Hematopoietic multipotent progenitor cell (in vitro differentiated cells): ENCODE results near the gene DBX1. TPM values are rescaled to one million over a fixed set of nuclear protein-coding genes. Genes with fewer than 3 reads are reported as not detected.
"Not testable (repeated sequence)": the region's sequence is repeated elsewhere in the genome, so short reads cannot be mapped to it uniquely, and the experiment has no call there.

Experiments used
- DNase-seq, 3 donors: peaks; one replicate each; pipeline ENCODE4 v3.0.0-alpha.2; 2011 to 2015; ENCODE audit warnings: low read depth in 2 of 3, low spot score in 2 of 3
- total RNA-seq: library from RNA; depleted of rRNA; stranded (reverse); fragments of >200 nt; gene quantifications from one replicate; pipeline ENCODE4 v1.2.3, GENCODE V29; 2012

DBX1 gene
- total RNA-seq, 1 donor, result not detected

DNA sequence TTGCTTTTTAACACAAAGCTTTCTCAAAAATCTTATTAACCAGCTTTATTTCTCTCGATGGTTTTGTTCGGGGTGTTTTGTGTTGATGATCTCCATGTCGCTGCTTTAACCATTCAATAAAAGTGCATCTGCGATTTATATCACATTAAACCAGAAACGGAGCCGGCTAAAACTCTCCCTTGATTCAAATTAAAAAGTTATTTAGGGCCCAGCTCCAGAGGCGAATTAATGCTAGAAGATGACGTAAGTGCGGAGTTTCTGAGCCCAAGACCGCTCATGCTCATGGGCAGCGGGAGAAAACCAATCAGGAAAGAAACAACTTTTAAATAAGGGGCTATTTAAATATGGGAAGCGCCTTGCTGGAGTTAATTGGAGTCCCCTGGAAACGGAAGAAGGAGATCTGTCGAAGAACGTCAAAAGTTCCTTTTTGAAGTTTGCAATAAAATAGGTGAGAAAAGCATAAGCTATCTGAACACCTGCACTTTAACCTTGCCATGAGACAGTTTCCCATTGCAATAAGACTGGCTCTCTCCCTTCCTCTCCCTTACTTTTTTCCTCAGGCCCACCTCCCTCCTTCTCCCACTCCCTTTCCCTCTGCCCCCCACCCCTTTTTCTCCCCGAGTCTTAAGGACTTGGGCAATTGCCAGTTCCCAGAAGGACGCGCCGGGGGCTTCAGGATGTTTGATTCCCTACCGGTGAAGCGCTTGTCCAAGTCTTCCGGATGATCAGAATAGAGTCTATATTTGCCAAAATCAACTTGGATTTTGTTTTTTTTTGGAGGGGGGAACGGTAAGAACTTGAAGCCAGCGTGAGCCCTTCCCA lies 1.9 kb upstream of the DBX1 start:
- DNase-seq, result peak in 1 of 3 donors; percentile 18

DNA sequence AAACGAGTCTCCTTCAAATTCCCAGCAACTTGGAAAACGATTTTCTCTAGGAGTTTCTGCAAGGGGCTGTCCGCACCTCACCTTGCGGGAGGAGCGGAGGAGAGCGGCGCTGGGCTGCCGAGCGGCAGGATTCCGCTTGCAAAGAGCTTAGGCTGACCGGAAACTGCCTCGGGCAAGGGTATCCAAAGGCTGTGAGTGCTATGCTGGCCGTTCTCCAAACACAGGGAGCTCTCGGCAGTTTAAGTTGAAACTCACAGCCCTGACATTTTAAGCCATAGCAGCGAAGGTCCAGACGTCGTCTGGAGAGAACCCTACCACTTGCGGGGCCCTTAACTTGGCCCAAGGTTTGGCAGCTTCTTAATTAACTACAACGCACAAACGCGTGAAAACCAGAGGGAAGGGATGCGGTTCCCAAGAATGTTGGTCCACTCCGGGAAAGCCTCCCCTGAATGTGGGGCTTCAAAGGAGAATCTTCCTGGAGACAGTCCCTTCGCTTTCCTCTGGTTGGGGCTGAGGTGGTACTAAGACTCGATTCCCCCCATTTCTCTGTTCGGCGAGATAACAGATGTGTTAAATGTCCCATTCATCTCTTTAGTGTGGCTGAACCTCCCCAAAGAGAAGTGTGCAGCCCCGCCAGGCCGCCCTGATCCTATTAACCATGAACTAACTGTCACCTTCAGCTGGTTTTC lies 1.1 kb upstream of the DBX1 start:
- DNase-seq, result no peak

- DNase-seq, result peak in 1 of 3 donors; percentile 7
These were observed 551 bp downstream of the DBX1 start for GRCh38 chr11:20159466-20160381.

GRCh38 chr11:20158597-20159257 lies 1.5 kb downstream of the DBX1 start:
- DNase-seq, result peak in 2 of 3 donors; percentile 63 to 79

DNA sequence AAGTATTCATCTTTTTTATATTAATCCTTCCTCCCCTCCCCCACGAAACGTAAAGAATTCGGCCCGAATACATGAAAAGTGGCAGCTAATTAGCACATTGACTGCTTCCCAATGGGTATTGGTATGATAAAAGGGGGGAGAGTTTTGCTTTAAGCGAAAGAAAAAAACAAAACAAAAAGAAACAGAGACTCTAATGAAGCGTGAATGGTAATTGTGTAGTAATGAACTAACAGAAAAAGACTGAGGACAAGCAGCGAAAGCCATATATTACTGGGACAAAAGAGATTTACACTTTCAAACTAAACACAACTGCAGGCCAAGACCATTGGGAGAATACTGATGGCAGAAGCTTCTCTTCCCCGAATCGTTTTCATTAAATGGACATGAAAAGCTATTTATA lies 2.5 kb downstream of the DBX1 start:
- DNase-seq, result no peak

- DNase-seq, result peak in 2 of 3 donors; percentile 55 to 74
These were observed 3.2 kb downstream of the DBX1 start for GRCh38 chr11:20156876-20157613.

- no peak for DNase-seq
These were observed 3.9 kb downstream of the DBX1 start for GRCh38 chr11:20156280-20156875.

GRCh38 chr11:20155683-20156279 lies 4.5 kb downstream of the DBX1 start:
- no peak for DNase-seq

DNA sequence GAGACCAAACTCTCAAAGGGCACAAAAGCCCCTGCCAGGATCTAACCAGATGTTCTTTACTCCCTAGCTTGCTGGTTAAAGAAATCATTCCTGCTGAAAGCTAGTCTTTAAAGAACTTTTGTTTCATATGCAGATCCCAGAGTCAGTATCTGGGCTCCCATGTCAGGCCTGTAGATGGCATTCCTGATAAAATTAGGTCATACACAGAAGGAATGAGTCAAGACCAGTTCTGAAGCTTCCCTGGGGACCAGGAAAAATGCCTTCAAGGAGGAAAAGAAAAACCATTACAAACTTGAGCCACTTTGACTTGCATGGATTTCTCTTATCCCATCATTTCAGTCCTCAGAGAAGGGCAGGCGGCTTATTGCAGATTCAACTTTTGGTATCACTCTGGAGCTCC lies 5.9 kb downstream of the DBX1 start:
- no peak for DNase-seq

- no peak for DNase-seq
These were observed 21.6 kb downstream of the DBX1 start for GRCh38 chr11:20138707-20139106.

DNA sequence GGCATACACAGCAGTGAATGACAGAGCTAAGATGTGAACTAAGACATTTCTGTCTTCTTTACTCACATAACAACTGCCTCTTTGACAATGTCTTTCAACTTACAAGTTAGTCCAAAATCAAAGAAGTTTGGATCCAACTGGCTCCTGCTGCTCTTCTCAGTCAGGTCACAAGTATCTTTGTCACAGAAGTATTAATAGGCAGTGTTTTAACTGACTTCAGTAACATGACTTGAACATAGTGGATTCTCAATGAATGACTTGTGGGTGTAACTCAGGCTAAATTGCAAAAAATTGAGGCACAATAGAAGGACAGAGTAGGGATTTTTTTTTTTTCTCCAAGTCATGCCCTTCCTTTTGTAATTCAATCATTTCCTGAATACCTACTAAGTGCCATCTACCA lies 22.6 kb downstream of the DBX1 start:
- DNase-seq, result no peak

DNA sequence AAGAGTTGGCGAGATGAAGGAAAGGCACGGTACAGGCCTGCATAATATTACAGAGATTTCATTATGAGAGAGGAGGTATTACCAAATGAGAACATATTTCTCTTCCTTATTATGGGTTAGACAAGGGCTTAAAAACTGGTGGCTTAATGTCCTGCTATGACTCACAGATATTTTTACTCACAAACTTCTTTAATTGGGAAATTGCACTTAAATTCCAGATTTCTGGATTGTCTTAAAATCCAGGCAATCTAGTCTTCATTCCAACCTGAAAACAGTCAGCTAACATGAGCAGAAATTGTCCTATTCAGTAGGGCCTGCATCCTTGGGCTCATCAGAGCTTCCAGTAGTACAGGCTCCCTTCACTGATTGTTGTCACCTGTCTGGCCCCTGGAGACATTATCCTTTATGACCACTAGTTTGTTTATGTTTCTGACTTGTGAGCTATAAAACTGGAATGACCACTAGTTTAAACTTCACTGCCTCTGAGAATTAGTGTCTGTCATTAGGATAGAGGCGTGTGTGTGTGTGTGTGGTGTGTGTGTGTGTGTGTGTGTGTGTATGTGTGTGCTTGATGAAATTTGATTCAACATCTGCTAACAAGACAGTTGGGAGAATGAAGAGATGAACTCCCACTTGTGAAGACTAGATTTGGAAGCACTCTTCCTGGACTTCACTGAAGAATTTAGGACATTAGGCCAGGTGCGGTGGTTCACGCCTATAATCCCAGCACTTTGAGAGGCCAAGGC lies 25.1 kb downstream of the DBX1 start:
- DNase-seq, result no peak

GRCh38 chr11:20132667-20133039 lies 27.6 kb downstream of the DBX1 start:
- DNase-seq, result no peak

DNA sequence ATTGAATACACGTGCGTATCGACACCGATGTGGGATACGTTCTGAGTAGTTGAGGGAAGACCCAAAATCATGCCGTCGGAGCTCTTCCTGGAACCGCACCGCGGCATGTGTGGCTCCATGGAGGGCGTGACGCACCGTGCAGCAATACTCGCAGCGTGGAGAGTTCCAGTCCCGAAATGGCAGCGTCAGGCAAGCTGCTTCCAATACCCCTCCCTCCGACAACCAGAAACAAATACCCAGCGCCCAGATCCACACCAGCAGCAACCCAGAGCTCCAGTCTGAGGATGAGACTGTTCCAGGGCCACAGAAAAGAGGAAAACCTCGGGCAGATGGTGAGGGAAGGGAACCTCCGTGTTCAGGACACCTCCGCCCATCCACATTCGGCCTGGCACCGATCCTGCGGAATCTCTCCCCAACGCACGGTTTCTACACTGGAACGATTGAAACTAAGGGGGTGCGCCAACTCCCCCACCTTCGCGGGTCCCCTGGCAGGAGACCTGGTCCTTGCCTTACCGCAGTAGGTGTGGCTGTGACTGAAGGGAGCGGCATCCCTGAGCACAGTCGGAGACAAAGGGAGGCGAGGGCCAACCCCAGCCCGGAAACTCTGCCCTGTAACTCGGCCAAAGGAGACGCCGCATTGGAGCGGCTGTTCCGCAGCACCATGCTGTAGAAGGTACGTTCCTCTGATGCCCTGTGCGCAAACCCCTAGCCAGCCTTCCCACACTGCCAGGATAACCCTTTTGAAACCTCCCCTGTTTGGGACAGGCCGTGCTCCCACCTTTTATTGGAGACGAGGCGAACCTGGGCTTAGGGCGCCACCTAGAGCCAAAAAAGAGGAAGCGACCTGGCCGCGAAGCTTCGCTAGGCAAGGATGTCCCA lies 28.2 kb downstream of the DBX1 start:
- DNase-seq, result peak in 2 of 3 donors; percentile 18 to 59

GRCh38 chr11:20129665-20130064 lies 30.6 kb downstream of the DBX1 start:
- DNase-seq, result no peak

DNA sequence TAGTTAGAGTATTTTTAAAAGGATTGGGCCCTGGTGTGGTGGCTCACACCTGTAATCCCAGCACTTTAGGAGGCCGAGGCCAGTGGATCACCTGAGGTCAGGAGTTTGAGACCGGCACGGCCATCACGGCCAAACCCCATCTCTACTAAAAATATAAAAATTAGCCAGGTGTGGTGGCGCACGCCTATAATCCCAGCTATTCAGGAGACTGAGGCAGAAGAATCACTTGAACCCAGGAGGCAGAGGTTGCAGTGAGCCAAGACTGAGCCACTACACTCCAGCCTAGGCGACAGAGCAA lies 31.8 kb downstream of the DBX1 start:
- DNase-seq, result not testable (repeated sequence)

DNA sequence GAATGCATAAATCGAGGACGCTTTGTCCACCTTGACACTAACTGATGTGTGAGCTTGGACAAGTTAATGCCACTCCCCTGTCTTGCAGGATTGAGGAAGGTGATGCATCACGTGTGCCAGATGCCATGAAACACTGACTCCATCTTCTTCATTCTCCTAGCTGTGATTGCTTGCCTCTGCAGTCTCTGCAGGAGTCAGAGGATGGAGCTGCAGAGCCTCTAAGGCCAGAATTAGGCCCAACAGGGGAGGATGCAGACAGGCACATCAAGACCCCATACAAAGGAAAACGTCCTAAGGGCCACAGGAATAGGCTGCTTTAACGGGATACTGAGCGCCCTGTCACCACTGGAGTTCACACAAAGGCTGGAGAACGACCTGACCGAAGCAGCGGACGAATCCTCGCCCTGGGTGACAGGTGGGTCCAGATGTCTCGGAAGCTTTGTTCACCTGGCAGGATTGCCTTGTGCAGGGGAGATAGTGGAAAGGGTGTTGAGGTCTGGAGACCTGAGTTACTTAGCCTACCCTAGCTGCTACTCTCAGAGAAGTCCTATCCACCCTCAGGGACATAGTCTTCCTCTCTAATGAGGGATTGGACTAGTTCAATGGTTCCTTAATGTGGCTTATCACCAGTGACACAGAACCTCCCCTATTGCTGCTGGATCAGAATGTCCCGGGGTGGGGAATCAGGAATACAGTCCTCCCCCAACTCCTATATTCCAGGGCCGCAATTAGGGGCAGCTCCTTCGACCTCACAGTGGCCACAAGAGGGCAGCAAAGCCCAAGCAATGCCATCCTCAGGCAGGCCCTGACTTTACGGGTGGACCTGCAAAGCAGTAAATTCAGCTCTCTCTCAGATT lies 32.4 kb downstream of the DBX1 start:
- peak; percentile 41 to 76 (median 65) for DNase-seq
